ENCODE results near the gene CPVL.

- TF ChIP-seq CTCF (IDR thresholded peaks at IDR 0.05 in 8 of 11, conservative IDR thresholded peaks at IDR 0.05 in 3 of 11) (no peak), POLR2A (IDR thresholded peaks at IDR 0.05) (no peak)
Measured at GRCh38 chr7:29032146-29032545, 114.2 kb downstream of the CPVL start.
